Measurements from ENCODE around the gene KCNK17.

Gene KCNK17

DNA sequence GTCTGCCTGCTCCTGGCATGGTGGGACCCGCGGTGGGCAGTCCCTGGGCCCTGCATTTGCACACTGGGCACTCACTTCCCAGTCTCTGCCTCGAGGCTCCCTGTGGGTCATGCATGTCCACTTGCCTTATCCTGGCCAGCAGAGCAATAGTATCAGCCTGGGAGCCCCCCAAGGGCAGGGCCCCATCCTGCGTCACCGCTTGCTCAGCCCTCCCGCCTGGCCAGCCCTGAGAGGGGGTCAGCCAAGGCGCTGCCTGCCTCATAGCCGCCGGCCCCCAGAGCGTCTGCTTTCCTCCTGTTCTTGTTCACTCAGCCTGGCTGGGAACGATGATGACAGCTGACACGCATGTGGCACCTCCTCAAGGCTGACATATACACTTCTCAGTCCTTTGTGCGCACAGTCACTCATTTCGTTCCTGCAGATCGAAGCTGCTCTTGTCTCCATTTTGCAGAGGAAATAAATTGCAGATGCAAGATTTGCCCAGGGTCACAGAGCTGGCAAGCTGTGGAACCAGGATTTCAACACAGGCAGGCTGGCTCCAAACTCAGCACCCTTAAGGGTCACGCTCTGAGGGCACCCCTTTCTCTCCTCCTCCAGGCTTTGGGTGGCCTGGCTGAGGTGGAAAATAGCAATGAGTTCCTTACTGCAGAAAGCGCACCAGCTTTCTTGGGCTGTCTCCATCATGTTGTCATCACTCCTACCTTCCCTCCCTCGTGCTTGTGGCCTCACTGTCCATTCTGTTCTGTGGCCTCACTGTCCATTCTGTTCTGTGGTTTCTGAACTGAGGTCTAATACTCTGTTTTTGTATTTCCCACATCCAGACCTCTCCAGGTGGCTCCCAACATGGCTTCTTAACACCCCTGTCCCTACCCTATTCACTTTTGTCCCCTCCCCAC lies 17.2 kb downstream of the KCNK17 start:
- no peak overlapping the region for H3K4me3 ChIP-seq (ENCODE audit: low read depth, low read length)
- no peak overlapping the region for H3K27ac ChIP-seq
- H3K9ac ChIP-seq, result no peak overlapping the region
- no peaks in the 10 kb centered on the region for H3K9me3 ChIP-seq (ENCODE audit: control insufficient read depth, low read length)
- TF ChIP-seq, protein P1, sequence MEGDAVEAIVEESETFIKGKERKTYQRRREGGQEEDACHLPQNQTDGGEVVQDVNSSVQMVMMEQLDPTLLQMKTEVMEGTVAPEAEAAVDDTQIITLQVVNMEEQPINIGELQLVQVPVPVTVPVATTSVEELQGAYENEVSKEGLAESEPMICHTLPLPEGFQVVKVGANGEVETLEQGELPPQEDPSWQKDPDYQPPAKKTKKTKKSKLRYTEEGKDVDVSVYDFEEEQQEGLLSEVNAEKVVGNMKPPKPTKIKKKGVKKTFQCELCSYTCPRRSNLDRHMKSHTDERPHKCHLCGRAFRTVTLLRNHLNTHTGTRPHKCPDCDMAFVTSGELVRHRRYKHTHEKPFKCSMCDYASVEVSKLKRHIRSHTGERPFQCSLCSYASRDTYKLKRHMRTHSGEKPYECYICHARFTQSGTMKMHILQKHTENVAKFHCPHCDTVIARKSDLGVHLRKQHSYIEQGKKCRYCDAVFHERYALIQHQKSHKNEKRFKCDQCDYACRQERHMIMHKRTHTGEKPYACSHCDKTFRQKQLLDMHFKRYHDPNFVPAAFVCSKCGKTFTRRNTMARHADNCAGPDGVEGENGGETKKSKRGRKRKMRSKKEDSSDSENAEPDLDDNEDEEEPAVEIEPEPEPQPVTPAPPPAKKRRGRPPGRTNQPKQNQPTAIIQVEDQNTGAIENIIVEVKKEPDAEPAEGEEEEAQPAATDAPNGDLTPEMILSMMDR (IDR thresholded peaks at IDR 0.05), result no peak
- H3K4me1 ChIP-seq, result no peaks in the 10 kb centered on the region
- no peak overlapping the region for H3K4me2 ChIP-seq (ENCODE audit: low read length)
- H3K79me2 ChIP-seq, result no peaks in the 10 kb centered on the region
- no peaks in the 10 kb centered on the region for H3K36me3 ChIP-seq (ENCODE audit: control insufficient read depth, insufficient read depth, low read length)
- H3K27me3 ChIP-seq (ENCODE audit: control insufficient read depth, insufficient read depth, low read length), result no peaks in the 10 kb centered on the region
- H2AFZ ChIP-seq, result no peak overlapping the region

DNA sequence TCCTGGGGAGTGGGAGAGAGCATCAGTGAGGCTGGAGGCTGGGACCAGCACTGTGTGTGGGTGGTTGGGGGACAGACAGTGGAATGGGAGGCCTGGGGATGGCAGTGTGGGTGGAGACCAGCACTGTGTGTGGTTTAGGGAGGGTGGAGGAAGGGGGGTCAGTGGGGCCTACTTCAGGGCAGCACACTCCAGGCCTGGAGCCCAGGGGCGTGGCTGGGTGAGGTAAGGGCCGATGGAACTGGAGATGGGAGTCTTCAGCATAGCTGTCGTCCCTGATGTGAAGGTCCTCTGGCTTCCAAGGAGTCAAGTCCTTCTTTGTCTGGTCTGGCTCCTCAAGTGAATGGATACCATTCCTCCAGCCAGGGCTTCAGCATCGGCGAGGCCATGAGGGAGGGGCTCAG lies 18.6 kb downstream of the KCNK17 start:
- Histone ChIP-seq H3K4me3 (ENCODE audit: low read depth, low read length) (no peak overlapping the region), H3K27ac (no peak overlapping the region)

DNA sequence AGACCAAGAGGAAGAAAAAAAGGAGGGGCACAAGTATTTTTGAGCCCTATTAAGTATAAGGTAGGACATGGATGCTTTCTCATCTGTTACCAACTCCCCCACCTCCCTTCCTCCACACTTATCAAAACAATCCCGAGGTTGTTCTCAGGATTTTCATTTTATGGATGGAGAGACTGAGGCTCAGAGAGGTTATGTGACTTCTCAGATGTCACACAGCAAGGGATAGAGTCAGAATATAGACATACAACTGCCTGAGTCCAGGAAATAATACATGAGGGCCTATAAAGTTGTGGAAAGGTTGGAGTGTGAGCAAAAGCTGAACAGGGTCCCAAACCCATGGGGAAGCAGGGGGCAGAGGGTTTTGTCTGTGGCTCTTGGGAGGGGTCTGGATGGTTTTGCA lies 19.3 kb downstream of the KCNK17 start:
- no peaks in the 10 kb centered on the region for H3K9me3 ChIP-seq (ENCODE audit: control insufficient read depth, low read length)
- H3K9ac ChIP-seq, result no peak overlapping the region
- no peak overlapping the region for H3K4me3 ChIP-seq (ENCODE audit: low read depth, low read length)
- H3K79me2 ChIP-seq, result no peaks in the 10 kb centered on the region
- H3K36me3 ChIP-seq (ENCODE audit: control insufficient read depth, insufficient read depth, low read length), result no peaks in the 10 kb centered on the region
- no peaks in the 10 kb centered on the region for H3K27me3 ChIP-seq (ENCODE audit: control insufficient read depth, insufficient read depth, low read length)
- H3K4me2 ChIP-seq (ENCODE audit: low read length), result no peak overlapping the region
- no peak overlapping the region for H2AFZ ChIP-seq
- H3K4me1 ChIP-seq, result no peaks in the 10 kb centered on the region
- H3K27ac ChIP-seq, result no peak overlapping the region
- TF ChIP-seq, protein P1 (IDR thresholded peaks at IDR 0.05), result no peak

More for the DNA sequence above, 18.6 kb downstream of the KCNK17 start:
- TF ChIP-seq, protein P1 (IDR thresholded peaks at IDR 0.05), result no peak
- Histone ChIP-seq H3K36me3 (ENCODE audit: control insufficient read depth, insufficient read depth, low read length) (no peaks in the 10 kb centered on the region), H3K9ac (no peak overlapping the region), H3K27me3 (ENCODE audit: control insufficient read depth, insufficient read depth, low read length) (no peaks in the 10 kb centered on the region), H3K4me1 (no peaks in the 10 kb centered on the region), H3K4me2 (ENCODE audit: low read length) (no peak overlapping the region), H2AFZ (no peak overlapping the region), H3K9me3 (ENCODE audit: control insufficient read depth, low read length) (no peaks in the 10 kb centered on the region), H3K79me2 (no peaks in the 10 kb centered on the region)

DNA sequence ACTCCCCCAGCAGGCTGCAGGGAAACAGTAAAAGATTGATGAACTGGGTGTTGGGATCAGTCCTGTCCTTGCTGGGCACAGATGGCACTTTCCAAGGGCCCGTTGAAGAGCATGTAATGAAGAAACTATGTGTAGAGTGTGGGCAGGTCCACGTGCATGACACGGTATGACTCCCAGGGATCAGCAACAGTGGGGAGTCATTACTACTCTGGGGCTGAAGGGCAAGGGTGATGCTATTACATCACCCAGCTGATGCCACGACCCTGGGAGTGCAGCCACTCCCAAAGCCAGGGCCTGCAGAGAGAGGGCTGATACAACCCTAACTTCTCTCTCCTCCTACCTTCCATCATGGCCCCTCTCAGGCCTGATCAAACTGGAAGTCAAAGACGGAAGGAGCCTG lies 20.1 kb downstream of the KCNK17 start:
- TF ChIP-seq, protein P1 (IDR thresholded peaks at IDR 0.05), result no peak
- Histone ChIP-seq H3K27me3 (ENCODE audit: control insufficient read depth, insufficient read depth, low read length) (no peaks in the 10 kb centered on the region), H3K9me3 (ENCODE audit: control insufficient read depth, low read length) (no peaks in the 10 kb centered on the region), H3K79me2 (no peaks in the 10 kb centered on the region), H2AFZ (no peak overlapping the region), H3K4me1 (no peaks in the 10 kb centered on the region), H3K9ac (no peak overlapping the region), H3K4me3 (ENCODE audit: low read depth, low read length) (no peak overlapping the region), H3K27ac (no peak overlapping the region), H3K36me3 (ENCODE audit: control insufficient read depth, insufficient read depth, low read length) (no peaks in the 10 kb centered on the region), H3K4me2 (ENCODE audit: low read length) (no peak overlapping the region)

DNA sequence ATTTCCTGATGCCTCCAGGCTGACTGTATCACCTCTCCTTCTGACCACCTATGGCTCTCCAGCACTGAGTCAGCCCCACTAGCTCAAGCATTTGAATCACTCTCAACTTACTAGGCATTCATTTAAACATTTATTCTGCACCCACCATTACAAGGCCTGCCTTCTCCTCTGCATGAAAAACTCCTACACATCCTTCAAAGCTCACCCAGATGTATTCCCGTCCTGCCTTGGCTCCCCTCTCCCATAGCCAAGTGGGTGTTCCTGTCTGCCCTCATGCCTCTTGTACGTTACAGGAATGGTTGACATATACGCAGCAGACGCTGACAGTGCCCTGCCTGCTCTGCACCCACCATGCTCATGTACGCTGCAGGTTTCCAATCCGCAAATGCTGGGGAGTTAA lies 21.6 kb downstream of the KCNK17 start:
- TF ChIP-seq, protein P1 (IDR thresholded peaks at IDR 0.05), result no peak
- H3K4me3 ChIP-seq (ENCODE audit: low read depth, low read length), result no peak overlapping the region

More for the DNA sequence above, 21.6 kb downstream of the KCNK17 start:
- H2AFZ ChIP-seq, result no peak overlapping the region
- no peaks in the 10 kb centered on the region for H3K27me3 ChIP-seq (ENCODE audit: control insufficient read depth, insufficient read depth, low read length)
- H3K79me2 ChIP-seq, result no peaks in the 10 kb centered on the region
- no peak overlapping the region for H3K9ac ChIP-seq
- H3K9me3 ChIP-seq (ENCODE audit: control insufficient read depth, low read length), result no peaks in the 10 kb centered on the region
- H3K27ac ChIP-seq, result no peak overlapping the region
- no peak overlapping the region for H3K4me2 ChIP-seq (ENCODE audit: low read length)
- no peaks in the 10 kb centered on the region for H3K36me3 ChIP-seq (ENCODE audit: control insufficient read depth, insufficient read depth, low read length)
- H3K4me1 ChIP-seq, result no peaks in the 10 kb centered on the region
